Gastrocnemius medialis (tissue), 4 donors: ENCODE results near the gene ARL15.

Source experiments
- POLR2A ChIP-seq, 2 donors: fragments of 450-650 bp; IDR thresholded peaks; one replicate each; pipeline ENCODE4 v1.6.1; 2017; ENCODE audit warnings: antibody characterized with exemption in 2 of 2, mild to moderate bottlenecking in 2 of 2, moderate library complexity in 2 of 2
- TF ChIP-seq, protein P1 (sequence below), 5 experiments: fragments of 450-650 bp in 3 of 5; fragments of 200-600 bp in 2 of 5; sonication (generic) in 2 of 5; IDR thresholded peaks in 4 of 5; conservative IDR thresholded peaks in 1 of 5; 1 replicate in 4 of 5; 2 replicates in 1 of 5; pipeline ENCODE4 v1.5.1; 2016 to 2019; ENCODE audit warnings: antibody characterized with exemption in 5 of 5, mild to moderate bottlenecking in 3 of 5, moderate library complexity in 3 of 5

DNA sequence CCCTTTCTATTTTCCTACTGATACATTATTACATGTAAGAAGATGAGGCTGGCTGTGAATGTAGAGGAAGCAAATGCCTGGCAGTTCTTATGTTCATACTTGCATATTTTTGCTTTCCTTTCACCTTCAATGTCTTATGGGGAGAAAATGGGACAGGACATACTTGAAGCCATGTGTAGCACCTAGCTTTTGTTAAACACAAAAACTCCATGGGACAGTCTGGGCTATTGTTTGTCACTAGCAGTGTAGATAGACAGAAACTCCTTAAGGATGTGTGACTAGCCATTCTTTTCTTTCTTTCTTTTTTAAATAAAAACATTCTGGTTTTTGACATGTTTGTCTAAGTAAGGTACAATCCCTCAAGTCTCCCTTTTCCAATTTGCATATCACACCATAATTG is 122.7 kb downstream of the ARL15 start:
- TF ChIP-seq, protein P1, sequence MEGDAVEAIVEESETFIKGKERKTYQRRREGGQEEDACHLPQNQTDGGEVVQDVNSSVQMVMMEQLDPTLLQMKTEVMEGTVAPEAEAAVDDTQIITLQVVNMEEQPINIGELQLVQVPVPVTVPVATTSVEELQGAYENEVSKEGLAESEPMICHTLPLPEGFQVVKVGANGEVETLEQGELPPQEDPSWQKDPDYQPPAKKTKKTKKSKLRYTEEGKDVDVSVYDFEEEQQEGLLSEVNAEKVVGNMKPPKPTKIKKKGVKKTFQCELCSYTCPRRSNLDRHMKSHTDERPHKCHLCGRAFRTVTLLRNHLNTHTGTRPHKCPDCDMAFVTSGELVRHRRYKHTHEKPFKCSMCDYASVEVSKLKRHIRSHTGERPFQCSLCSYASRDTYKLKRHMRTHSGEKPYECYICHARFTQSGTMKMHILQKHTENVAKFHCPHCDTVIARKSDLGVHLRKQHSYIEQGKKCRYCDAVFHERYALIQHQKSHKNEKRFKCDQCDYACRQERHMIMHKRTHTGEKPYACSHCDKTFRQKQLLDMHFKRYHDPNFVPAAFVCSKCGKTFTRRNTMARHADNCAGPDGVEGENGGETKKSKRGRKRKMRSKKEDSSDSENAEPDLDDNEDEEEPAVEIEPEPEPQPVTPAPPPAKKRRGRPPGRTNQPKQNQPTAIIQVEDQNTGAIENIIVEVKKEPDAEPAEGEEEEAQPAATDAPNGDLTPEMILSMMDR (IDR thresholded peaks at IDR 0.05 in 4 of 5, conservative IDR thresholded peaks at IDR 0.05 in 1 of 5) = no peak
- TF ChIP-seq POLR2A (IDR thresholded peaks at IDR 0.05) = no peak
